ENCODE measurements around the gene BCORL1.
A peak's percentile ranks its signal among the peaks of the same experiment; 100 is the strongest.

BCORL1 gene

DNA sequence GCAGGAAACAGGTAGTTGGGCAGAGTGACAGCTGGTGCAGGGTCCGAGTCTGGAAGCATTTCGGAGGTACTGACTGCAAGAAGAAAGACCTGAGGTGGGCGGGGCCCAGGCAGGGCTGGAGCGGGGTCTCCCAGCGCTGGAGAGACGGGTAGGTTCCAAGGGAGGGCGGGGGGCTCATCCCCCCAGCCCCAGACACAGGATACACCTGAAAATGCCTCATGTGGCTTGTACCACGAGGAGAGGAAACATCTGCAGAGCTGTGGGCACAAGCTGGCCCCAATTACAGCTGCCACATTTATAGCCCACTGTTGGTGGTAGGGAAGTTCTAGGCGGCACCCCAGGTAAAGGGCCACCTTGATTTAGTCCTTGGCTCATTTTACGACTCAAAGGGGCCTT is 89.9 kb downstream of the BCORL1 start:
- Histone ChIP-seq H4K8ac (ENCODE audit: low read depth, low read length) (no peak overlapping the region), H2BK15ac (ENCODE audit: low read length) (no peak overlapping the region), H3K14ac (ENCODE audit: low read length) (no peak overlapping the region), H3K4me1 (ENCODE audit: control insufficient read depth in 2 of 2, insufficient read depth in 1 of 2, low read depth in 1 of 2, low read length in 2 of 2) (no peaks in the 10 kb centered on the region), H3K18ac (ENCODE audit: low read length) (no peak overlapping the region), H4K91ac (ENCODE audit: low read depth, low read length, poor library complexity) (no peak overlapping the region), H3K4me3 (ENCODE audit: low read length in 2 of 2) (no peak overlapping the region), H3K4ac (ENCODE audit: low read length) (no peak overlapping the region), H2AFZ (ENCODE audit: low read length) (no peak overlapping the region), H3K9ac (ENCODE audit: low read depth, low read length, poor library complexity) (no peak overlapping the region), H2AK5ac (ENCODE audit: low read depth, low read length) (no peak overlapping the region), H3K23ac (ENCODE audit: low read depth, low read length, poor library complexity) (no peak overlapping the region), H3K27ac (replicated peaks; ENCODE audit: low read length) (no peak overlapping the region), H3K27me3 (ENCODE audit: control insufficient read depth in 3 of 3, insufficient read depth in 3 of 3, low read depth in 1 of 3, low read length in 3 of 3) (peaks cover 0 to 3% (median 0%) of the 10 kb centered on the region in 3 experiments), H3K79me1 (ENCODE audit: low read depth, low read length) (no peaks in the 10 kb centered on the region), H2BK12ac (ENCODE audit: low read length) (no peak overlapping the region), H2BK120ac (ENCODE audit: low read depth, low read length) (no peak overlapping the region), H2BK5ac (ENCODE audit: low read length) (no peak overlapping the region), H3K36me3 (replicated peaks in 1 of 2; ENCODE audit: control insufficient read depth in 2 of 2, insufficient read depth in 2 of 2, low read length in 2 of 2) (no peaks in the 10 kb centered on the region), H3K9me3 (replicated peaks in 1 of 2; ENCODE audit: control insufficient read depth in 2 of 2, insufficient read depth in 1 of 2, low read depth in 1 of 2, low read length in 2 of 2) (no peaks in the 10 kb centered on the region), H3K4me2 (ENCODE audit: insufficient read depth, low read length, poor library complexity, severe bottlenecking) (no peak overlapping the region)
- DNase-seq (ENCODE audit: low spot score), result no peak
- WGBS, 2 donors (ENCODE audit: extremely low coverage in 2 of 2, insufficient read length in 2 of 2, insufficient replicate concordance in 1 of 2), result no CpG with 5 or more reads among the region's 10 CpGs

DNA sequence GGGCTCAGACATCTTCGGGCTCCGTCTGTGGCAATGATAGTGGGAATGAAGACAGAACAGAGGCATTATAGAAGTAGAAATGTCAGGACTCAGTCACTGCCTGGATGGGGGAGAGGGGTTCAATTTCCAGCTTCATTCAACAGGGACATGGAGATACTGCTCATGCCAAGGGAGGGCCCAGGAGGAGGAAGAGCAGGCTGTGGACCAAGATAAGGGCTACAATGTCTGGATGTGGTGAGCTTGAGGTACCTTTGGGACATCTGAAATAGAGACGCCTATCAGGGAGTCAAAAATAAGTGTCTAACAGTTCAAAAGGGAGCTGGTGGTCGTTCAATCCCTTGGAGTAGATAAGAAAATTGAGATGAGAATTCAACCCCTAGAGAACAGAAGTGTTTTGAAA is 93.3 kb downstream of the BCORL1 start:
- no peak overlapping the region for H3K23ac ChIP-seq (ENCODE audit: low read depth, low read length, poor library complexity)
- no peak overlapping the region for H3K9ac ChIP-seq (ENCODE audit: low read depth, low read length, poor library complexity)
- H3K79me1 ChIP-seq (ENCODE audit: low read depth, low read length), result no peaks in the 10 kb centered on the region
- no peaks in the 10 kb centered on the region for H3K36me3 ChIP-seq (replicated peaks in 1 of 2; ENCODE audit: control insufficient read depth in 2 of 2, insufficient read depth in 2 of 2, low read length in 2 of 2)
- no peak overlapping the region for H4K8ac ChIP-seq (ENCODE audit: low read depth, low read length)
- H3K18ac ChIP-seq (ENCODE audit: low read length), result no peak overlapping the region
- no peaks in the 10 kb centered on the region for H3K4me1 ChIP-seq (ENCODE audit: control insufficient read depth in 2 of 2, insufficient read depth in 1 of 2, low read depth in 1 of 2, low read length in 2 of 2)
- no peak overlapping the region for H3K4ac ChIP-seq (ENCODE audit: low read length)
- no peak overlapping the region for H2BK5ac ChIP-seq (ENCODE audit: low read length)
- H2BK120ac ChIP-seq (ENCODE audit: low read depth, low read length), result no peak overlapping the region
- H4K91ac ChIP-seq (ENCODE audit: low read depth, low read length, poor library complexity), result no peak overlapping the region
- H3K27ac ChIP-seq (replicated peaks; ENCODE audit: low read length), result no peak overlapping the region
- no peak overlapping the region for H2AFZ ChIP-seq (ENCODE audit: low read length)
- H2BK15ac ChIP-seq (ENCODE audit: low read length), result no peak overlapping the region
- no peak for DNase-seq (ENCODE audit: low spot score)
- H3K4me2 ChIP-seq (ENCODE audit: insufficient read depth, low read length, poor library complexity, severe bottlenecking), result no peak overlapping the region
- H3K27me3 ChIP-seq (ENCODE audit: control insufficient read depth in 3 of 3, insufficient read depth in 3 of 3, low read depth in 1 of 3, low read length in 3 of 3), result peaks cover 0 to 3% (median 0%) of the 10 kb centered on the region in 3 experiments
- H3K4me3 ChIP-seq (ENCODE audit: low read length in 2 of 2), result no peak overlapping the region
- no peak overlapping the region for H2BK12ac ChIP-seq (ENCODE audit: low read length)
- no peak overlapping the region for H3K14ac ChIP-seq (ENCODE audit: low read length)
- H3K9me3 ChIP-seq (replicated peaks in 1 of 2; ENCODE audit: control insufficient read depth in 2 of 2, insufficient read depth in 1 of 2, low read depth in 1 of 2, low read length in 2 of 2), result no peaks in the 10 kb centered on the region
- no peak overlapping the region for H2AK5ac ChIP-seq (ENCODE audit: low read depth, low read length)
- WGBS, 2 donors (ENCODE audit: extremely low coverage in 2 of 2, insufficient read length in 2 of 2, insufficient replicate concordance in 1 of 2), result no CpG with 5 or more reads among the region's 4 CpGs

DNA sequence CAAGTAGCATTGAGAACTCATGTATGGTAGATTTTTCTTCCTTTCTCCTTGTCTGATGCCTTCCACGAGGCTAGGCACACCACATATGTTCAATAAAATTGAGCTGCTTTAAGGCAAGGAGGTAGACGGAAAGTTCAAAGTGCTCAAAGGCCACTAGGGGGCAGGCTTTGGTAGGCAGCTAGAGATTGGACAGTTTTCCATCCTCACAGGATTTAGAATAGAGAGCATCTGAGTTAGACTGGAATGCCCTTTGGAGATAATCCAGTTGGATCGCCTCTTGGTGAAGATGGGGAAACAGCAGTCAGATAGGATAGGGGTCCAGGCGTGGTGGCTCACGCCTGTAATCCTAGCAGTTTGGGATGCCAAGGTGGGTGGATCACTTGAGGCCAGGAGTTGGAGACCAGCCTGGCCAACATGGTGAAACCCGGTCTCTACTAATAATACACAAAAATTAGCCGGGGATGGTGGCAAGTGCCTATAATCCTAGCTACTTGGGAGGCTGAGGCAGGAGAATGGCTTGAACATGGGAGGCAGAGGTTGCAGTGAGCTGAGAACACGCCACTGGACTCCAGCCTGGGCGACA is 97.5 kb downstream of the BCORL1 start:
- Histone ChIP-seq H2BK120ac (ENCODE audit: low read depth, low read length) (no peak overlapping the region), H3K23ac (ENCODE audit: low read depth, low read length, poor library complexity) (no peak overlapping the region), H3K27me3 (ENCODE audit: control insufficient read depth in 3 of 3, insufficient read depth in 3 of 3, low read depth in 1 of 3, low read length in 3 of 3) (peaks cover 0 to 3% (median 0%) of the 10 kb centered on the region in 3 experiments), H2BK5ac (ENCODE audit: low read length) (no peak overlapping the region), H2BK12ac (ENCODE audit: low read length) (no peak overlapping the region), H3K4ac (ENCODE audit: low read length) (no peak overlapping the region), H3K36me3 (replicated peaks in 1 of 2; ENCODE audit: control insufficient read depth in 2 of 2, insufficient read depth in 2 of 2, low read length in 2 of 2) (no peaks in the 10 kb centered on the region), H3K79me1 (ENCODE audit: low read depth, low read length) (no peaks in the 10 kb centered on the region), H3K9ac (ENCODE audit: low read depth, low read length, poor library complexity) (no peak overlapping the region), H2AK5ac (ENCODE audit: low read depth, low read length) (no peak overlapping the region), H3K4me1 (ENCODE audit: control insufficient read depth in 2 of 2, insufficient read depth in 1 of 2, low read depth in 1 of 2, low read length in 2 of 2) (peaks cover 0 to 2% of the 10 kb centered on the region in 2 donors), H3K27ac (replicated peaks; ENCODE audit: low read length) (no peak overlapping the region), H3K18ac (ENCODE audit: low read length) (no peak overlapping the region), H2BK15ac (ENCODE audit: low read length) (no peak overlapping the region), H3K14ac (ENCODE audit: low read length) (no peak overlapping the region), H3K9me3 (replicated peaks in 1 of 2; ENCODE audit: control insufficient read depth in 2 of 2, insufficient read depth in 1 of 2, low read depth in 1 of 2, low read length in 2 of 2) (no peaks in the 10 kb centered on the region), H2AFZ (ENCODE audit: low read length) (no peak overlapping the region), H4K91ac (ENCODE audit: low read depth, low read length, poor library complexity) (no peak overlapping the region), H3K4me3 (ENCODE audit: low read length in 2 of 2) (no peak overlapping the region), H3K4me2 (ENCODE audit: insufficient read depth, low read length, poor library complexity, severe bottlenecking) (no peak overlapping the region), H4K8ac (ENCODE audit: low read depth, low read length) (no peak overlapping the region)
- peak; percentile 58 for DNase-seq (ENCODE audit: low spot score)
- WGBS, 2 donors (ENCODE audit: extremely low coverage in 2 of 2, insufficient read length in 2 of 2, insufficient replicate concordance in 1 of 2), result no CpG with 5 or more reads among the region's 9 CpGs

DNA sequence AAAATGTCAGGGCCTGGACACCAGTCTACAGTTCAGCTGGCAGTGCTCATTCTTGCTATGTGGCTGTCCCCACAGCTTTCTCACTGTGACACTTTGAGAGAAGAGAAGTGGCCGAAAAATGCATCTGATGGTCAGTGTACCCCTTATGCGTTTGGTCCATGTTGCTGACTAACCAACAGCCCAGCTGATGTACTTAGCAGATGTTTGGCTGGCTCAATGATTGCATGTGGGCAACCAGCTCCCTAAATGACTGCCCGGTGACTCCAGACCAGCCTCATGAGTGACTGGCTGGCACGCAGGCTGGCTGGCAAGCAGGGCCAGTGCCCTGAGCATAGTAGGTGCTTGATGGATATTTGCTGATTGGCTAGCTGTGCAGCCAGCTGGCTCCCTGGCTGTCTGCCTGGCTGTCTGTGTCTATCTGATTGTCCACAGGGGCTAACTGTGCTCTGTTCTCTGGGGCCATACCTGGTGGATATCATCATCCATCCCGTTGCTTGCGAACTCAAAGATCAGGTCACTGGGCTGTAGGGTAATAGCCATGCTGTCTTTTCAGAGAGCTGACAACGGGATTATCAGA is 98.4 kb downstream of the BCORL1 start:
- Histone ChIP-seq H2BK12ac (ENCODE audit: low read length) (no peak overlapping the region), H3K4me3 (ENCODE audit: low read length in 2 of 2) (no peak overlapping the region), H4K8ac (ENCODE audit: low read depth, low read length) (no peak overlapping the region), H3K18ac (ENCODE audit: low read length) (no peak overlapping the region), H3K79me1 (ENCODE audit: low read depth, low read length) (no peaks in the 10 kb centered on the region), H3K36me3 (replicated peaks in 1 of 2; ENCODE audit: control insufficient read depth in 2 of 2, insufficient read depth in 2 of 2, low read length in 2 of 2) (no peaks in the 10 kb centered on the region), H3K4ac (ENCODE audit: low read length) (no peak overlapping the region), H2AFZ (ENCODE audit: low read length) (no peak overlapping the region), H3K27me3 (ENCODE audit: control insufficient read depth in 3 of 3, insufficient read depth in 3 of 3, low read depth in 1 of 3, low read length in 3 of 3) (peaks cover 0 to 2% (median 0%) of the 10 kb centered on the region in 3 experiments), H2BK5ac (ENCODE audit: low read length) (no peak overlapping the region), H3K9ac (ENCODE audit: low read depth, low read length, poor library complexity) (no peak overlapping the region), H3K23ac (ENCODE audit: low read depth, low read length, poor library complexity) (no peak overlapping the region), H2BK15ac (ENCODE audit: low read length) (no peak overlapping the region), H4K91ac (ENCODE audit: low read depth, low read length, poor library complexity) (no peak overlapping the region), H3K9me3 (replicated peaks in 1 of 2; ENCODE audit: control insufficient read depth in 2 of 2, insufficient read depth in 1 of 2, low read depth in 1 of 2, low read length in 2 of 2) (no peaks in the 10 kb centered on the region), H3K4me2 (ENCODE audit: insufficient read depth, low read length, poor library complexity, severe bottlenecking) (no peak overlapping the region), H3K4me1 (ENCODE audit: control insufficient read depth in 2 of 2, insufficient read depth in 1 of 2, low read depth in 1 of 2, low read length in 2 of 2) (peaks cover 0 to 2% of the 10 kb centered on the region in 2 donors), H3K14ac (ENCODE audit: low read length) (no peak overlapping the region), H2BK120ac (ENCODE audit: low read depth, low read length) (no peak overlapping the region), H3K27ac (replicated peaks; ENCODE audit: low read length) (no peak overlapping the region), H2AK5ac (ENCODE audit: low read depth, low read length) (no peak overlapping the region)
- no CpG with 5 or more reads among the region's 7 CpGs for WGBS, 2 donors (ENCODE audit: extremely low coverage in 2 of 2, insufficient read length in 2 of 2, insufficient replicate concordance in 1 of 2)
- no peak for DNase-seq (ENCODE audit: low spot score)

All from neuronal stem cell (in vitro differentiated cells).